Heart left ventricle (tissue), 13 donors: ENCODE measurements around the gene MSI2.

Source experiments
- CTCF ChIP-seq, 12 donors: fragments of 200-600 bp; sonication (generic) in 4 of 12; IDR thresholded peaks; one replicate each; pipeline versions ENCODE4 v1.5.0 to v1.8.0; 2018 to 2022; ENCODE audit warnings: antibody characterized with exemption in 12 of 12, mild to moderate bottlenecking in 5 of 12
- POLR2A ChIP-seq, 2 donors: fragments of 450-650 bp; IDR thresholded peaks; one replicate each; pipeline ENCODE4 v1.6.1; 2017; ENCODE audit warnings: antibody characterized with exemption in 2 of 2, mild to moderate bottlenecking in 2 of 2, moderate library complexity in 2 of 2
- donor health status: ischemic (EF 13 %, LVEDD 7.1; RV severe dilation, severe dysfunction).
- donor health status: DM: no; HTN: yes; CAD: no.
- donor health status: DM: no; HTN: no; CAD: no.
- donor health status: ischemic (EF 25% LVEDD 6.9; RV normal size, moderate dysfunction).
- donor health status: ischemic (EF 25% LVEDD 5.7; RV mildly dilated, moderate dysfunction).
- donor health status: ischemic (EF 35%, LVEDD 5.7; RV mildly dilated, moderate dysfunction).
- donor health status: nonischemic (EF 11% LVEDD 7.7; RV severe dilation, severe dysfunction).
- donor health status: DM: yes; HTN: yes; CAD: no.
- donor health status: PGD.
- donor health status: ischemic (EF 29% LVEDD 5.4; RV normal size, mild dysfunction).
- donor health status: nonischemic (EF 23%, LVEDD 6.1; RV moderate dilation, normal function).

DNA sequence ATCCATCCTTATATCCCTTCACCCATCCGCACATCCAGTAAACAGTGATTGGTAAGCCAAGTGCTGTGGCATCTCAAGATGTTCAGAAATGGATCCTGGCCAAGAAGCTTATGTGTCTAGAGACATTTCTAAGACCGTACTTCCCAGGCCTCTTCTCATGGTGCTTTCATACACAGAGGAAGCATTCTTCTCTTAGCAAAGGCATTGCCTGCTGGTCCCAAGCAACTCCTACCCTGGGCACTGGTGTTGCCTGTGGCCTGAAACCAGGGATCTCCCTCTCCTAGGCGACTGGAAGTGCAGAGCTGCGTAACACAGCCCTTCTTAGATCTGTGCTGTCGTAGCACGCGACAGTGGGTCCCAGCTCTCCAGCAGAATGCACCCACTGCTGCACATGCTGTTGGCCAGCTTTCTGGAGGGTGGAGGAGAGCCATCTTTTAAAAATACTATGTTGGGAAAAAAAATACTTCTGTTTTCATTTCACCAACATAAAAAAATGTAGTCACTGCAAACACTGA, 305.9 kb downstream of the MSI2 start:
- TF ChIP-seq CTCF (IDR thresholded peaks at IDR 0.05) (no peak), POLR2A (IDR thresholded peaks at IDR 0.05) (no peak)
